ENCODE results near the gene AKR1A1.
"Not testable (repeated sequence)": the region's sequence is repeated elsewhere in the genome, so short reads cannot be mapped to it uniquely, and the experiment has no call there.

Gene AKR1A1

DNA sequence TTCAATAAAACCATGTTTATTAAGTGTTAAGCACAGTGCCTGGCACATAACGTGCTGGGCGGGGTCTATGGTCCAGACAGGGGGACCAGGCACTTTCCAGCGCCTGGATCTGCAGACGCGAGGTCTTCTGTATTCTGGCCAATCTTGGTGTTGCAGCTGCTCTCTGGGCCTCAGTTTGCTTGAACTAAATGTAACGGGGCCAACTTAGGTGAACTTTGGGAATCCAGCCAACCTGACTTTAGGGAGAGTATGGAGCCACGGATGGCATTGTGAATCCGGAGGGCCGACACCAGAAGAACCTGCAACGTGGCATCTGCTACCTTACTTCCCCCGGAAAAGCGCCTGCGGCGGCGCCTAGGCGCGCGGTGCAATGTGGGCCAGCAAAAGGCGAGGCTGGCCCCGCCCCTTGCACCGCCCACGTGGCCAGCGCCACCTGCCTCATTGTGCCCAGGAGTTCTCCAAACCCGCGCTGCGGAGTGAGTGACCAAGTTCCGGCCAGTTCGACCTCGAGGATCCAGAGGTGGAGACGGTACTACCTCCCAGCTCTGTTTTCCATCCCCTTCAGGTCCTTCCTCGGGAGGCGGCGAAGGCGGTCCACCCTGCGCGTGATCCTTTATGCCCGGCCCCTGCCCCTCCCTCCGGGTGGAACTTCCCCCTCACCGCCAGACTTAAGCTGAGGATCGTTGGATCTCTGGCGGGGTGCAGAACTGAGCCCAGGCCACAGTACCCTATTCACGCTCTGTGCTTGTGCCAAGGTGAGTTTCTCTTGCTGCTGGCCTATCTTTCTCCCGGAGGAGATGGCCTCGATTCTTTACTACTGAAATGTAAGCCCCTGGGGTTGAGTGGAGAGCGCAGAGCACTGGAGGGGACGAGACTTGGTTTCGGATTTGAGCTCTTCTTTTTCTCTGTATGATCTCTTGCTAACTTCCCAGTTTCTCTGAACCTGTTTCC lies at the start of gene AKR1A1:
AKR1A1 (plus strand) TSS at position 426 of the 951 bp plus-strand sequence. CDS start 10,969 bp downstream, outside the sequence.
- ATAC-seq = peak; percentile 95
- DNase-seq = peak; percentile 93

DNA sequence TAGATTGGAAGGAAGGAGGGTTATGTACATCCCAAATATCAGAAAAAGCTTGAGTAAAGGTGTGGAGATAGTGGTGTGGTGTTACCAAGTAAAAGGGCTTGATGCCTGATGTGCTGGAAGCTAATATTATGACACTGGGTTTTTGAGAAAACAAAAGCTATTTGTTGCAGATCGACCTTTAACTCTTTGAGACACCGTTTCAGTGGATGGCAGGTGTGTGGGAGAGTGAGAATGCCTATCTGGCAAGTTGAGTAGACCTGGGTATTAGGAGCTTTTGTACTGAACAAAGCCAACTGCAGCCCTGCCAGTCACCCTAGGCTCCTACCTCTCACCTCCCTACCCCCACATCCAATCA lies 49.1 kb upstream of the AKR1A1 start:
- ATAC-seq (no peak), DNase-seq (no peak)

DNA sequence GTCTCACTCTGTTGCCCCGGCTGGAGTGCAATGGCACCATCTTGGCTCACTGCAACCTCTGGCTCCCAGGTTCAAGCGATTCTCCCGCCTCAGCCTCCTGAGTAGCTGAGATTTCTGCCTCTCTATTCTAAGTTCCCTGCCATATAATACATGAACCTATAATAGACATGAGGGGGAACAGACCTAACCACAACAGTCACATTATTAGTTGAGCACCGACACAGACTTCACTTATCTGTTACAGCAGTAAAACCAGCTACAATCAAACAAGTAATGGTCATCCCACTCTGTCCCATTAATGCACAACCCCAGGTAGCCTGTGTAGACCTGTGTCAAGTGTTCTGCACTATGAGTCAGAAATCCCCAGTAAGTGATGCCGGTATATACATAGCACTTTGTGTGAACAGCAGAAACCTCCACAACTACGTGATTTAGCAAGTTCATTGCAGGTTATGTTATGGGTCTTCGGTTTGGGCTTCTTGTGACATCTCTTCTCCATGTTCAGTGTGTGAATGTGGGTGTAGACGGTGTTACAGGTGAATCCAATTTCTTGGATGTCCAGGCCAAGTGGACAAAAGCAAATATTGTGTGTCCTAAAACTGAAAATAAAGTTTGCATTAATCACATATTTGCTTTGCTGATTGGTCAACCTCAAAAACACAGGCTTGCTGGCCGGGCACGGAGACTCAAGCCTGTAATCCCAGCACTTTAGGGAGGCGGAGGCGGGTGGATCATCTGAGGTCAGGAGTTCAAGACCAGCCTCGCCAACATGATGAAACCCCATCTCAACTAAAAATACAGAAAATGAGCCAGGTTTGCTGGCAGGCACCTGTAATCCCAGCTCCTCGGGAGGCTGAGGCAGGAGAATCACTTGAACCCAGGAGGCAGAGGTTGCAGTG lies 46.9 kb upstream of the AKR1A1 start:
- ATAC-seq = no peak

DNA sequence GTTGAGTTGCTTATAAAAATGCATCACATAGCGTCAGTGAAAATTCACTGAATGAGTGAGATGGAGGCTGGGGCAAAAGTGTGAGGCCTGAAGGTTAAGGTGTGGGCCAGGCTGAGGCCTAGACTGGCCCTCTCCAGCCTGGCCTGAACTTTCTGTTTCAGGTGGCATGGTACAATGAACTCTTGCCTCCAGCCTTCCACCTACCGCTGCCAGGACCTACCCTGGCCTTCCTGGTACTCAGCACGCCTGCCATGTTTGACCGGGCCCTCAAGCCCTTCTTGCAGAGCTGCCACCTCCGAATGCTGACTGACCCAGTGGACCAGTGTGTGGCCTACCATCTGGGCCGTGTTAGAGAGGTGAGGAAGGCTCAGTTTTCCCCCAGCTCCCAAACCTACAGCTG lies 43.4 kb upstream of the AKR1A1 start:
- DNase-seq (no peak), ATAC-seq (no peak)

More for the DNA sequence above, 46.9 kb upstream of the AKR1A1 start:
- DNase-seq = no peak

DNA sequence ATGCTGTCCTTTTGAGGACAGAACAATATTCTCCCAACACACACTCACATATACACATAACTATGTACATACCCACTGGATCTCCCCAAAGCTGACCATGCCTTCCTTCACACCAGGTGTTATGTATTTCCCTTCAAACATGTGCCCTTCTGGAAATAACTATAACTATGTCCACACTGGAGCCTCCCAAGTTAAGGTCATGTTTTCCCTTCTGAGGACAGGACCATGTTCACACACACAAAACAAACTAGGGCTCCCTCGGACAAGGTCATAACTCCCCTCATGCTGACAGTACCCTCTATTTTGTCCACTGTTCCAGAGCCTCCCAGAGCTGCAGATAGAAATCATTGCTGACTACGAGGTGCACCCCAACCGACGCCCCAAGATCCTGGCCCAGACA lies 42.7 kb upstream of the AKR1A1 start:
- DNase-seq = no peak
- ATAC-seq = no peak

DNA sequence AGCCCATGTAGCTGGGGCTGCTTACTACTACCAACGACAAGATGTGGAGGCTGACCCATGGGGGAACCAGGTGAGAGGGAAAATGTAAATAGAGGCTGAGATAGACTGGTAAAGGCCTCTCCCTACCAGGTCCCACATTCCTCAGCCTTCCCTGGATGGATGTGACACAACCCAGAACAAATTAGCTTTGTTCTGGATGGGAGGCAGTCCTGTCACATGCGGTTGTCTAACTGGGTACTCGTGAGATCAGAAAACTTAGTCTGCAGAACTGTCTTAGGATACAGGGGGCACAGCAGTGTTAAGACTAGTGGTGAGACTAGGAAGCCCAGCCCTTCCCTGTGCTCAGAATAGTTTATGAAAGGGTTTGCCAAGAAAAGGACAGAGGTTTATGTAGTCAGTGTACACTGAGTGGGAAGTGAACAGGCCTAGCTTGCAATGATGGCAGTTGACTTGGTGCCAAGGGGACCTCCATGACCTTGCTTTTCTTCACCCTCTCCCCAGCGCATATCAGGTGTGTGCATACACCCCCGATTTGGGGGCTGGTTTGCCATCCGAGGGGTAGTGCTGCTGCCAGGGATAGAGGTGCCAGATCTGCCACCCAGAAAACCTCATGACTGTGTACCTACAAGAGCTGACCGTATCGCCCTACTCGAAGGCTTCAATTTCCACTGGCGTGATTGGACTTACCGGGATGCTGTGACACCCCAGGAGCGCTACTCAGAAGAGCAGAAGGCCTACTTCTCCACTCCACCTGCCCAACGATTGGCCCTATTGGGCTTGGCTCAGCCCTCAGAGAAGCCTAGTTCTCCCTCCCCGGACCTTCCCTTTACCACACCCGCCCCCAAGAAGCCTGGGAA lies 42.1 kb upstream of the AKR1A1 start:
- DNase-seq (no peak), ATAC-seq (peak; percentile 60)

DNA sequence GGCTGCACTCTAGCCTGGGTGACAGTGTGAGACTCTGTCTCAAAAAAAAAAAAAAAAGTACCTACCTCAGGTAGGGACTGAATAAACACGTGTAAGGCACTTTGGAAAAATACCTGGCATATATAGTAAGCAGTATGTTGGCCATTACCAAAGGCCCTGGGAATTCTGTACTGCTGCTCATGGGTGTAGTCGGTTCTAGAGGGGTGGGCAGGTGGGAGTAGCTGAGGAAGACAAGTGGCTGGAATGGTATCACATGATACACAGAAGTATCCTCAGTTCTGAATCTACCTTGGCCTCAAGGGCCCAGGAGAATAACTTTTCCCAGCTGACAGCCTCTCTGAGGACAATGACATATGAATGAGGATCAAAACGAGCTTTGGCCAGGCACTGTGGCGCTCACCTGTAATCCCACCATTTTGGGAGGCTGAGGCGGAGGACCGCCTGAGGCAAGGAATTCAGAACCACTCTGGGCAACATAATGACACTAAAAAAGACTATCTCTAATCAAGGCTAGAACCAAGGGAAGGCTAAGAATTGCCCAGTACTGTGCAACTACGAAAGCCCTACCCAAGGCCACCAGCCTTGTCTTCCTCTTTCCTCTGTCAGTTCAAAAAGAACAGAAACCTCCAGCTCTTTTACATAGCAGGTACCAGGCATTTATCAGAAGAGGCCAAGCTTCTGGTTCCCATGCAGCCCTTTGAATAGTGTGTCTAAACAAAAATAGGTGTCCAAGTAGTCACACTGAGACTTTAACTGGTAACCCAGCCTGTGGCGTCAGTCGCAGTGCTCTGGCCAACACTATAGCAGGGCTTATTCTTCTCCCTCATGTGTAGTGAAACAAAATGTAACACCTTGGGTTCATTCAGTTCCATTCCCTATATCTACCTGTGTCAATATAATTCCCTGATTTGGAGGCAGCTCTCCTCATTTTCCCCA lies 40.3 kb upstream of the AKR1A1 start:
- no peak for DNase-seq
- no peak for ATAC-seq

DNA sequence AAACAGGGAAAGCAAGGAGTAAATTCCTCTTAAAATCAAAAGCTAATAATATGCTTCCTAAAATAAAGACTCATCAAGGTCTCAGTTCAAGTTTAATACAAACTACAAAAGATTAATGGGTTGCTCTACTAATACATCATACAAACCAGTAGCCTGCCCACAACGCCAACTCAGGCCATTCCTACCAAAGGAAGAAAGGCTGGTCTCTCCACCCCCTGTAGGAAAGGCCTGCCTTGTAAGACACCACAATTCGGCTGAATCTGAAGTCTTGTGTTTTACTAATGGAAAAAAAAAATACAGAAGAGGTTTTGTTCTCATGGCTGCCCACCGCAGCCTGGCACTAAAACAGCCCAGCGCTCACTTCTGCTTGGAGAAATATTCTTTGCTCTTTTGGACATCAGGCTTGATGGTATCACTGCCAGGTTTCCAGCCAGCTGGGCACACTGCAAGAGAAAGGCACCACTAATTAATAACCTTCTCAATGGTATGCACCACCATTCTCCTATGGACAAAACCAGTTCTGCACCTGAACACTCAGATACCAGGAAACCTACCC lies 39.6 kb upstream of the AKR1A1 start:
- DNase-seq (no peak), ATAC-seq (no peak)

DNA sequence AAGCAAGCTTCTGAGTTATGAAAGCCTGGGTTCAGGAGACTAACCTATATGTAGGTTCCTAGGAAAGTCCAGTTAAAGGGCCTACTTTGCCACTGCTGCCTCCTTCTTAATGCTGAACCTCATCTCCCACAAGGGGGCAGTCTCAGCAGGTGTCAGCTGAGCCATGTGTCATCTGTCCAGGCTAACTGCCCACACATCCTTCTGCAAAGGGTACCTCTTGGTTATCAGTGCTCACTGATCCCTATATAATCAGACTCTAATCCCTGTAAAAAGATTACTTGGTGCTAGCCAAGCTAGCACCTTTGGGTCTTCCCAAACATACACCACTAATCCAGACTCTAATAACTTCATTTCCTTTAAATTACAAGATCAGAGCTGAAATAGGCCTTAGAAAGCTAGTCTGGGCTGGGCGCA lies 38.0 kb upstream of the AKR1A1 start:
- ATAC-seq (peak; percentile 70), DNase-seq (peak; percentile 68)

DNA sequence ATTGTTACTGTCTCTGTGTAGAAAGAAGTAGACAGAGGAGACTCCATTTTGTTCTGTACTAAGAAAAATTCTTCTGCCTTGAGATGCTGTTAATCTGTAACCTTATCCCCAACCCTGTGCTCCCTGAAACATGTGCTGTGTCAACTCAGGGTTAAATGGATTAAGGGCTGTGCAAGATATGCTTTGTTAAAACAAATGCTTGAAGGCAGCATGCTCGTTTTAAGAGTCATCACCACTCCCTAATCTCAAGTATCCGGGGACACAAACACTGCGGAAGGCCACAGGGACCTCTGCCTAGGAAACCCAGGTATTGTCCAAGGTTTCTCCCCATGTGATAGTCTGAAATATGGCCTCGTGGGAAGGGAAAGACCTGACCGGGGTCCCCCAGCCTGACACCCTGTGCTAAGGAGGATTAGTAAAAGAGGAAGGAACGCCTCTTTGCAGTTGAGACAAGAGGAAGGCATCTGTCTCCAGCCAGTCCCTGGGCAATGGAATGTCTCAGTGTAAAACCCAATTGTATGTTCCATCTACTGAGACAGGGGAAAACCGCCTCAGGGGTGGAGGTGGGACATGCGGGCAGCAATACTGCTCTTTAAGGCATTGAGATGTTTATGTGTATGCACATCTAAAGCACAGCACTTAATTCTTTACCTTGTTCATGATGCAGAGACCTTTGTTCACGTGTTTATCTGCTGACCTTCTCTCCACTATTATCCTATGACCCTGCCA lies 36.9 kb upstream of the AKR1A1 start:
- not testable (repeated sequence) for ATAC-seq, DNase-seq

DNA sequence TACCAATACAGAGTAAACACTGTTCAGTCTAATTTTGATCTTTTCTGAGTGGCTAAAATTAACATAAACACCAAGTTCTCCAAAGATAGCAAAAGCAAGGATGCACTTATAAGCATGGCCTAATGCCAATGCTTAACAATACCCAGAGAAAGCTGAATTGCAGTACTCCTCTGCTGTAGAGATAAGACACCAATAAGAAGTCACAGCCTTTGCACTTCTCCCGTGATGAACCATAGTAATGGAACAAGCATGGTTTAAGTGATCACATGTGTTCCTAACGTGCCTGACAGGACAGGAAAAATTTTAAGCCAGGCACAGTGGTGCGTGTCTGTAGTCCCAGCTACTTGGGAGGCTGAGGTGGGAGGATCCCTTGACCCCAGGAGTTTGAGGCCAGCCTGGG lies 34.6 kb upstream of the AKR1A1 start:
- DNase-seq (no peak), ATAC-seq (no peak)

DNA sequence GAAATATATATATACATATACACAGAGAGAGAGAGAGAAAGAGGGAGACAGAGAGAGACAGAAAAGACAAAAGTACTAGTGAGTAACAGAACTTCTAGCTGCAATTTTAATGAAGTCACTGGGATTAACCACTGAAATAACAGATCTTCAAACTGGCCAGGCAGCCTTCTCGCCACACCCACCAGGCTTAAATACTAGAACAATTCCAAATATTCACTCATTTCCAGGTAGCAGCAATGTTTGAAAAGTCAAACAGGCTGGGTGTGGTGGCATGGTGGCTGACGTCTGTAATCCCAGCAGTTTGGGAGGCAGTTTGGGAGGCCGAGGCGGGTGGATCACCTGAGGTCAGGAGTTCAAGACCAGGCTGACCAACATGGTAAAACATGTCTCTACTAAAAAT lies 34.2 kb upstream of the AKR1A1 start:
- ATAC-seq (no peak), DNase-seq (no peak)

DNA sequence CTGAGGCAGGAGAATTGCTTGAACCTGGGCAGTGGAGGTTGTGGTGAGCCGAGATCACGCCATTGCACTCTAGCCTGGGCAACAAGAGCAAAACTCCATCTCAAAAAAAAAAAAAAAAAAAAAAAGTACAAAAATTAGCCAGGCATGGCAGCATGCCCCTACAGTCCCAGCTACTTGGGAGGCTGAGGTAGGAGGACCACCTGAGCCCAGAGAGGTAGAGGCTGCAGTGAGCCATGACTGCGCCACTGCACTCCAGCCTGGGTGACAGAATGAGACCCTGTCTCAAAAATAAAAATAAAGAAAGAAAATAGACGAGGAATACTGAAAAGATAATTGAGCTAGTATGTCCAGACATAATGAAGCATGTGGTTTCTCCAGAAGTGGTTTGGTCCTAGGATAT lies 32.3 kb upstream of the AKR1A1 start:
- not testable (repeated sequence) for ATAC-seq, DNase-seq

DNA sequence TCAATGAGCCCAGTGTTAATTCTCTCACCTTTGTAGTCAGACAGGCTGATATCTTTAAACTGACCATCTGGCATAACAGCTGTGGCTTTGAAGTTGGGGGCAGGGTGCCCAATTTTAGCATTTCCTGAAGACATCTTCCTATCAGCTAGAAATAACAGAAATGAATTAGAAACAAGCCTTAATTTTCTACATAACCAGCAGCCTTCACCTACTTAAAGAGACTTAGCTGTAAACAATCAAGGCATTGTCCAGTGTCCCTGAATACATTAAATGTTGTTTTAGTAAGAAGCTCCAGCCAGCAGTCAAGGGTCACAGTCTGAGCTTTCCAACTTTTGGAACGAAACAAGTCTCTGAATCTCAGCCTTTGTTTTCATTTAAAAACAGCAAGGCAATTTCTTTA lies 31.7 kb upstream of the AKR1A1 start:
- DNase-seq (no peak), ATAC-seq (no peak)

DNA sequence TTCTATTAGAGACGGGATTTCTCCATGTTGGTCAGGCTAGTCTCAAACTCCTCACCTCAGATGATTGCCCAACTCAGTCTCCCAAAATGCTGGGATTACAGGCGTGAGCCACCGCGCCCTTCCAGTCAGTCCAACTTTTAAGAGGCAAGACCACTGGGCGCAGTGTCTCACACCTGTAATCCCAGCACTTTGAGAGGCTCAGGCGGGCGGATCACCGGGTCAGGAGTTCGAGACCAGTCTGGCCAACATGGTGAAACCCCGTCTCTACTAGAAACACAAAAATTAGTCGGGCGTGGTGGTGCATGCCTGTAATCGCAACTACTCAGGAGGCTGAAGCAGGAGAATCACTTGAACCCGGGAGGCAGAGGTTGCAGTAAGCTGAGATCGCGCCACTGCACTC lies 30.9 kb upstream of the AKR1A1 start:
- ATAC-seq, DNase-seq: not testable (repeated sequence)

DNA sequence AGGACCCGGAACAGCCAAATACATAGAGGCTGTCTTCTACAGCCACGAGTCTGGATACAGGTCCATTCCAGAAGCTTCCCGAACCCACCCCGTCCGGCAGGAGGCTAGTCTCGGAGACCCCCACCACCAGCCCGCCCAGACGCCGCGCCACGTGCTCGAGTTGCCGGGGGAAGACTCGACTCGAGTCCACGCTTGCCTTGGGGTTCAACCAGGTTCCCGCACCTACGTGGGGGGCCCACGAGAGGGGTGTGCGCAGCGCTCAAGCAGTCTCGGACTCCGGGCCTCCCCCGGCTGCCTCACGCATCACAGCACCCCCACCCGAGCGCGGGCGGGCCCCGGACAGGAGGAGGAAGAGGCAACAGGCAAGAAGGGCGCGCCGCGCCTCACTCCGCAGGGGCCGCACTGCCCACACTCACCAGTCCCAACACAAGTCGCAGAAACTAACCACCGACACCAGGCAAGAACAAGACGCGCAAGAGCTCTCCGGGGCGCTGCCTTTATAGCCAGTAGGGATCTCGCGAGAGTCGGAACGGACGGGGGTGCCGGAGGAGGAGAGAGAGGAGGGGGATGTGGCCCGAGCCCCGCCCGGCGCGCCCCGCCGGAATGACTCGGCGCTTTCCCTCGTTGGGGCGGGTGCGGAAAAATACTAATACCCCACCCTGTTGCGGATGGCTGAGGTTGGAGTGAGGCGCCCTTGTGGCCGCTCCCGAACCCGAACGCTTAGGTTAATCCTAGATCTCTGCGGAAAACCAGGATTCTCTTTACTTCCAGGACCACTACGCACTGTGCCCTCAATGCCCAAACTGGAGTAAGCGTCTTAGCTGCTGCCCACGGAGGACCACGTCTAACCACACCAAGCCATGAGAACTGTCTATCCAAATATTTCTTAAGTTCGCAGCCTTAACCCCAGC lies 29.0 kb upstream of the AKR1A1 start, which contains the start of gene PRDX1:
PRDX1 (minus strand) TSS at position 472 of the 911 bp plus-strand sequence. CDS start 2,841 bp downstream, outside the sequence.
- DNase-seq = peak; percentile 99
- peak; percentile 82 for ATAC-seq

DNA sequence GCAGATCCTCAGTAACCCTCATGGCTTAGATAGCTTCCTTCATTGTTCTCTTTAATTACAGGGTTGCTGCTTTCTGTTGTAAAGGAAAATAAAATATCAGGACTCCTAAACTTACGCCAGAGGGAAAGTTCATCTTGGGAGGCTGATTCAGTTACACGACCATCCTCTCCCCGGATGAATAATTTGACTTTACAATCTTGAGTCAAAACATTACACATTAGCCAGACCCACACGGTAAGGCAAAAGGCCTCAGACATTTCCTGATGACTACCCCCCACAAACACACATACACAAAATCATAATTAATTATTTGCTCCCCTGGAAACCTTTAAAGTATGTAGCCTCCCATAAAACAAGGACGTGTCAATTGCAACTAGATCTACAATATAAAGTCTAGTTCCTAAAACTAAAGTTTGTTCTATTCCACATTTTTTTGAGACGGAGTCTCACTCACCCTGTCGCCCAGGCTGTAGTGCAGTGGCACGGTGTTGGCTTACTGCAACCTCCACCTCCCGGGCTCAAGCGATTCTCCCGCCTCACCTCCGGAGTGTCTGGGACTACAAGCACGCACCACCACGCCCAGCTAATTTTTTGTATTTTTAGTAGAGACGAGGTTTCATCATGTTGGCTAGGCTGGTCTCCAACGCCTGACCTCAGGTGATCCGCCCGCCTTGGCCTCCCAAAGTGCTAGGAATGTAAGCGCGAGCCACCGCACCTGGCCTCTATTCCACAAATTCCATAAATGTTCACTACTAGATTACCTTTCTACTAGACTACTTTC lies 28.1 kb upstream of the AKR1A1 start:
- no peak for DNase-seq
- ATAC-seq = peak; percentile 57

DNA sequence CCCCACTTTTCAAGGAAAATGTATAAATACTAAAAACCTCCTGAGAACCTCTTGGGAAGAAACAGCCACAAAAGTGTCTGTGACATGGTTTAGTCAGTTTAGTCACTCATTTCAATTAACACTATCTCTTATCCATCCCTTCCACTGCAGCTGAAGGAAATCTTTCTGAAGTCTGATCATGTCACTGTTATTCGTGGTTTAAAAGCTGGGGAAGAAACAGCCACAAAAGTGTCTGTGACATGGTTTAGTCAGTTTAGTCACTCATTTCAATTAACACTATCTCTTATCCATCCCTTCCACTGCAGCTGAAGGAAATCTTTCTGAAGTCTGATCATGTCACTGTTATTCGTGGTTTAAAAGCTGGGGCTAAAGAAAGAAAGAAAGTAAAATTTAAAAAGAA lies 27.1 kb upstream of the AKR1A1 start:
- ATAC-seq = peak; percentile 55
- DNase-seq = not testable (repeated sequence)

Data from stimulated activated naive CD8-positive, alpha-beta T cell treated with anti-CD3 and anti-CD28 coated beads, Interleukin-15, Interleukin-2, amounts not matched to agents 100 U/mL and 50 U/mL, for 24 hours (primary cell).